Muscle of leg (tissue), 11 donors: Measurements from ENCODE around the gene CTTNBP2NL. TPM values are rescaled to one million over a fixed set of nuclear protein-coding genes. Genes with fewer than 3 reads are reported as not detected.

ENCODE experiments used
- DNase-seq: peaks from one replicate; pipeline ENCODE4 v3.0.0; 2013
- H3K27ac ChIP-seq: one replicate; pipeline ENCODE4 v1.5.1; 2013; ENCODE audit warnings: mild to moderate bottlenecking, low read length, control low read depth
- H3K27me3 ChIP-seq: one replicate; pipeline ENCODE4 v1.6.1; 2013; ENCODE audit warnings: low read length; ENCODE audit not compliant: control insufficient read depth, insufficient read depth
- H3K36me3 ChIP-seq: one replicate; pipeline ENCODE4 v1.6.1; 2013; ENCODE audit warnings: low read length; ENCODE audit not compliant: control insufficient read depth, insufficient read depth
- H3K4me1 ChIP-seq: one replicate; pipeline ENCODE4 v1.6.1; 2013; ENCODE audit warnings: low read length; ENCODE audit not compliant: control insufficient read depth, insufficient read depth
- H3K4me3 ChIP-seq: one replicate; pipeline ENCODE4 v1.5.1; 2013; ENCODE audit warnings: low read length, control low read depth
- H3K9me3 ChIP-seq: replicated peaks from 2 replicates; pipeline ENCODE4 v1.6.1; 2013; ENCODE audit warnings: low read depth, low read length; ENCODE audit not compliant: control insufficient read depth
- WGBS: methylation state at CpG from one replicate; pipeline ENCODE4 v1.1.5; 2013; ENCODE audit warnings: missing lambda C conversion rate; ENCODE audit not compliant: insufficient coverage; 5-methylcytosine and 5-hydroxymethylcytosine counted together
- polyA plus RNA-seq, 8 donors: library from polyadenylated mRNA; unstranded; fragments of 120-200 nt; gene quantifications; one replicate each; pipeline versions ENCODE4 v1.2.1 to v1.2.3, GENCODE V29; 2013; ENCODE audit warnings: inconsistent platforms in 1 of 8, low replicate concordance in 1 of 8; ENCODE audit not compliant: insufficient read length in 8 of 8, insufficient read depth in 1 of 8
- total RNA-seq: library from RNA; stranded (reverse); fragments of 120-200 nt; gene quantifications from one replicate; pipeline ENCODE4 v1.2.4, GENCODE V29; 2013

Gene CTTNBP2NL
- total and polyA plus RNA-seq, 9 donors: 8.3 to 19.4 (median 15.1) TPM

DNA sequence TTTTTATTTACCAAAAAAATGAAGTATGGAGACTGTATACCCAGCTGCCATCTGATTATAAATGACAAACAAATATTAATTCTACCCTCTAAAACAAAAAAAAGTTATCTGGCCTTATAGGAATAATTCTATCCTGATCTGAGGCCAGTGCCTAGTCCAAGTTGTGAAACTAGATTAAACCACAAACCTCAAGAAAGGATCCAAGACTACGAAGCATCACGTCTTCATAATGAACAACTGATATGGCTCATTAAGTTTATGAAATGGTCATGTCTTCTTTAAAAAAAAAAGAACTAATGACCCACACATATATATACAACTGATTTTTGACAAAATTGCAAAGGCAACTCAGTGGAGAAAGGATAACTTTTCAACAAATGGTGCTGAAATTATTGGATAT lies 32.4 kb upstream of the CTTNBP2NL start:
- H3K27ac ChIP-seq: no peak overlapping the region
- WGBS: no CpG with 5 or more reads among the region's 2 CpGs

DNA sequence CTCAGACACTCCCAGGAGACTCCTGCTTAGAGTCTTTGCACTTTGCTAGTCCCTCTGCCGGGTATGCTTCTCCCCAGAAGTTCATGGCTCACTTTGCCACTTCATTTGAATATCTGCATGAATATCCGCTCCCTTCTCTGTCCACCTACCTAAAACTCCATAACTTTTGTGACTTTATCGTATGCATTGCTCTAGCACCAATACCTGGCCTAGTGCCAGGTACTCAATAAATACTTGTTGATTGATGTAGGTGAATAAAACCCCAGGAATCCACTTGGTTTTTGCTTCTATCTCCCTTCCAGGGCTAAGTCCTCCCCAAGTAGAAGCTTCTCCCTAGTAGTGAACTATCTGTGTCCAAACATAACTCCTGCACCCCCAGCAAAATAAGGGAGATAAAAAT lies 27.8 kb upstream of the CTTNBP2NL start:
- Histone ChIP-seq H3K27me3 (peaks cover 10% of the 10 kb centered on the region), H3K9me3 (no peaks in the 10 kb centered on the region), H3K4me3 (no peak overlapping the region), H3K36me3 (no peaks in the 10 kb centered on the region), H3K4me1 (peaks cover 2% of the 10 kb centered on the region), H3K27ac (no peak overlapping the region)
- no peak for DNase-seq
- WGBS: 71% methylated on average over 1 of the region's 3 CpGs

More for the DNA sequence above, 32.4 kb upstream of the CTTNBP2NL start:
- Histone ChIP-seq H3K36me3 (no peaks in the 10 kb centered on the region), H3K4me3 (no peak overlapping the region), H3K4me1 (peaks cover 9% of the 10 kb centered on the region), H3K27me3 (peaks cover 6% of the 10 kb centered on the region), H3K9me3 (no peaks in the 10 kb centered on the region)
- no peak for DNase-seq

DNA sequence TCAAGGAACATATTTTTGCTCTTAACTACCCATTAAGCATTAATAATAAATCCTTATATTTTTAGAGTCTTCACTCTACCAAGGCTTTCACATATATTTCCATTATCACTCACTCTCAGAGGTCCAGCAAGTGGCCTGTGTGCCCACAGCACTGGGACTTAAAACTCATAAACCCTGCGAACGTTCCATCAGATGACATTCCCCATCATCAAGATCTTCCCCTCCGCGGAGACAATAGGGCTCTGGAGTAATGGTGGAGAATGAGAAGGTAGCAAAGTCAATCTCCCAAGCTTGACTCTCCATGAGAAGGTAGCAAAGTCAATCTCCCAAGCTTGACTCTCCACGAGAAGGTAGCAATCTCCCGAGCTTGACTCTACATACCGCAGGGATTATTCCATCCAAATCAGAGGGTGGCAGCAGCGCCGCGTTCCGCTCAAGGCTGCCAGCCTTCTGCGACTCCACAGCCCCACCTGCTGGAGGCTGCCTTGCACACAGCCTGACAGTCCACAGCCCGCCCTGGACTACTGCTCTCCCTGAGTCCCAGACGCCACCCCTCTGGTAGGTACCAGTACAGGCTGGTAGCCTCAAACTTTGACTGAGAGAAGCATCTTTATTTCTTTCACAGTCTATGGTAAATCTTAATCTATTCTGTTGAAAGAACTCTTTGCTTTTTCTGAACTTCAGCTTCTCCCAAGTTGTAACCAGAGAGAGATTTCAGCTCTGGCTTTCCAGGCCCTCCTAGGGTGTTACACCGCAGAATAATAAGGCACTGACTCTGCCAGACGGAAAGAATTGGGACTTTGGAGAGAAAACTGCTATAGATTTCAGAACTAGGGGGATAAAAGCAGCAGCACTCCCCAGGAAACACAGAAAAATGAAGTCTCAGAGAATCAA lies 26.4 kb upstream of the CTTNBP2NL start:
- H3K4me1 ChIP-seq: peaks cover 2% of the 10 kb centered on the region
- H3K4me3 ChIP-seq: no peak overlapping the region
- whole genome bisulfite sequencing: 12% methylated on average over 10 of the region's 16 CpGs
- H3K27ac ChIP-seq: no peak overlapping the region
- peaks cover 15% of the 10 kb centered on the region for H3K27me3 ChIP-seq
- no peaks in the 10 kb centered on the region for H3K9me3 ChIP-seq
- no peaks in the 10 kb centered on the region for H3K36me3 ChIP-seq
- peak; percentile 74 for DNase-seq

DNA sequence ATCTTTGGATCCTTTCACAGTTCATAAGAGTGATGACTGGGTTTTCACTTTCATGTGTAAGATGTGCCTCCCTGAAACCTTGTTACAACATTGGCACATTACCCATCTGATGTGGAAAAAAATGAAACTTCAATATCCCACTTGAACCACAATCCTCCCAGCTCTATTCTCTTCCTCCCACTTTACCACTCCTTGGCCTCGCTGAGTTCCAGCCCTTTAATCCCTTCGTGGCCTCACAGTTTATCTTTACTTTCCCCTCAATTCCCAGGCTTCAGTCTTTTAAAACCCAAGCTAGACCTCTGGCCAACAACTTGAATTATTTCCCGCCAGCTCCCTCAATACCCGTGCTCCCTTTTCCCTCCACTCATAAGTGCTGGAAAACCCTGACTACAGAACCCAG lies 25.0 kb upstream of the CTTNBP2NL start:
- DNase-seq: no peak
- Histone ChIP-seq H3K9me3 (no peaks in the 10 kb centered on the region), H3K4me3 (no peak overlapping the region), H3K4me1 (peaks cover 2% of the 10 kb centered on the region), H3K27me3 (peaks cover 17% of the 10 kb centered on the region), H3K36me3 (no peaks in the 10 kb centered on the region), H3K27ac (no peak overlapping the region)
- WGBS: 27% methylated on average over 4 of the region's 4 CpGs

DNA sequence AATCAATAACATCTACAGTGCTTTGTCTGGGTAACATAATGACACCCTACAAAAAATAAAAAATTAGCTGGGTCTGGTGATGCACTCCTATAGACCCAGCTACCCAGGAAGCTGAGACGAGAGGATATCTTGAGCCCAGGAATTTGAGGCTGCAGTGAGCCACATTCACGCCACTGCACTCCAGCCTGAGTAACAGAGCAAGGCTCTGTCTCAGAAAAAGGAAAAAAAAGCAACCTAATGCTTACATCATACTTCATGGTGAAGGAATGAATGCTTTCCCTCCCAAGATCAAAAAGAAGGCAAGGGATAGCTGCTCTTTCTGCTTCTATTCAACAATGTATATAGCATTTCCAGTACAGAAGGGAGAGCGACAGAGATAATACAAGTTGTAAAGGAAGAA lies 24.2 kb upstream of the CTTNBP2NL start:
- Histone ChIP-seq H3K4me1 (peaks cover 2% of the 10 kb centered on the region), H3K36me3 (no peaks in the 10 kb centered on the region), H3K27me3 (peaks cover 17% of the 10 kb centered on the region), H3K27ac (no peak overlapping the region), H3K9me3 (no peaks in the 10 kb centered on the region), H3K4me3 (no peak overlapping the region)
- DNase-seq: no peak
- 40% methylated on average over 1 of the region's 3 CpGs for WGBS

DNA sequence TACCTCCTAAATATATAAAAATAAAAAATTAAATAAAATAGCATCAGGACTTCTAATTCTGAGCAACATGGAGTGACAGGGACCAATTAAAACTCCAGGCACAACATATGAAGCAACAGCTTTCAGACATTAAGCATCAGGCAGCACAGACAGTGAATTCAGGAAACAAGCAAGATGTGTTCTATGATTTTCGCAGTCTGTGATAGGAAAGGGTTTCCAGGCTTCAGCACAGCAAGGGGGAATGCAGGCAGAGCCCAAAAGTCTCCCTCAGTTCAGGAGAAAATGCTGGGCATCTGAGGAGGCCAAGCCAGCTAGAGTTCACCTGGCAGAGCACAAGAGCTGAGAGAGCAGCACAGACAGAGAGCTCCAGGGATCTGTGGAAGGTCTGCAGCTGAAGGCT lies 22.2 kb upstream of the CTTNBP2NL start:
- Histone ChIP-seq H3K27ac (no peak overlapping the region), H3K36me3 (no peaks in the 10 kb centered on the region), H3K4me3 (no peak overlapping the region), H3K4me1 (peaks cover 2% of the 10 kb centered on the region), H3K9me3 (no peaks in the 10 kb centered on the region), H3K27me3 (peaks cover 13% of the 10 kb centered on the region)
- WGBS: 62% methylated on average over 1 of the region's 1 CpG
- DNase-seq: no peak

DNA sequence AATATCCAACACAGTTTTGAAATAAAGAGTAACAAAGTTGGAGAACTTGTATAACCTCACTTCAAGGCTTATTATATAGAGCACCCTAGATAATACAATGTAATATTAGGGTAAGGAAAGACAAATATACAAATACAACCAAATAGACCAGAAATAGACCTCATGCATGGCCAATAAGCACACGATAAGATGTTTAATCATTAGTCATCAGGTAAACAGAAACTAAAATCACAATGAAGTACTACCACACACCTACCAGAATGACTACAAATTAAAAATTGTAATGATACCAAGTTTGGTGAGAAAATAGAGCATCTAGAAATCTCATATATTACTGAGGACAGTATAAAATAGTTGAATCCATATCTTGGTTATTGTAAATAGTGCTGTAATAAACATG lies 20.3 kb upstream of the CTTNBP2NL start:
- H3K36me3 ChIP-seq: no peaks in the 10 kb centered on the region
- H3K9me3 ChIP-seq: no peaks in the 10 kb centered on the region
- no CpG with 5 or more reads among the region's 1 CpG for WGBS
- H3K4me3 ChIP-seq: no peak overlapping the region
- peaks cover 6% of the 10 kb centered on the region for H3K27me3 ChIP-seq
- no peak for DNase-seq
- H3K4me1 ChIP-seq: no peaks in the 10 kb centered on the region
- no peak overlapping the region for H3K27ac ChIP-seq

DNA sequence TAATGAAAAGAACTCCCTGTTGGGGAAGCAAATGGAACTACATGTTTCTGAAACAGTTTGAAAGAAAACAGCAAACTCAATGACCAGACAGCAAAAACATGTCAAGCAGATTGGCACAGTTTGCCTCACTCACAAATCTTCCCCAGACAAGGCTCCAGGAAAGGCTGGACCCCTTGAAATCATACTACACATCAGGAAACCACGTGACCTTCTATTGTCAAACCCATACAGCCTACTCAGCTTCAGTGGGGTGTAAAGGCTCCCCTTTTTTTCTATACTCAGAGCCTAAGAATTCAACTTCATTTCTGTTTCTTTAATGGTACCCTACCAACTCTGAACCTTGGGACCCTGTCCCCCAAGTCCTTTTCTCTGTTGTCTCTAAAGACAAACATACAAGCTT lies 15.7 kb upstream of the CTTNBP2NL start:
- DNase-seq: no peak
- Histone ChIP-seq H3K4me1 (no peaks in the 10 kb centered on the region), H3K4me3 (no peak overlapping the region), H3K9me3 (no peaks in the 10 kb centered on the region), H3K27me3 (no peaks in the 10 kb centered on the region), H3K27ac (no peak overlapping the region), H3K36me3 (no peaks in the 10 kb centered on the region)
- WGBS: 67% methylated on average over 1 of the region's 1 CpG

DNA sequence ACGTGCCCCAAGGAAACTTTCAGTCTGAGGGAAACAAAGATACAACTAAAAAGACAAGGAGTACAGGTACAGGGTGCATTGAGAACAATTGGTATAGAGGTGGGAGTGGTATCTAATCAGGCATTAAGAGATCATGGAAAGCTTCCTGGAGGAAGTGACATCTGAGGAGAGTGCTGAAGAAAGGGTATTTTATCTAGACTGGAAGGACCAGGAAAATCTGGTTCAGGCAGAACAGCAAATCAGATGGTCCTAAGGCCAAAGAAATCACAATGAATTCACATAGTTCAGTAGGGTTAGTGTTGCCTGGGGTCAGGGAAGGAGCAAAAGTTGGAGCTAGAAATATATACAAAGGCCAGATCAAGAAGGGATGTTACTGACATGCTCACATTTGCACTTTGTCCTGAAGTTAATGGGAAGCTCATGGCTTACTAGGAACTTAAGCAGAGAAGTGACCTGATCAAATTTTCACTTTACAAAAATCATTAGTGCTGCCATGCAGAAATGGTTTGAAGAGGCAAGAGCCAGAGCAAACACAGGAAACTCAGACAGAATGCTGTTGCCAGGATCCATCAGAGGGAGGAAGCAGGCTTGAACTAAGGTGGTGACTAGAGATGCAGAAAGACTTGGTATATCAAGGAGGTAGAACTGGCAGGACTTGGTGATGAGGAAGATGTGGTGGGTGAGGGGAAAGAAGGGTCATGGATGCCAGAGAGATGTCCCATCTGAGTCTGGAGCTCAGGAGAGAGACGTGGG lies 14.5 kb upstream of the CTTNBP2NL start:
- H3K4me3 ChIP-seq: no peak overlapping the region

DNA sequence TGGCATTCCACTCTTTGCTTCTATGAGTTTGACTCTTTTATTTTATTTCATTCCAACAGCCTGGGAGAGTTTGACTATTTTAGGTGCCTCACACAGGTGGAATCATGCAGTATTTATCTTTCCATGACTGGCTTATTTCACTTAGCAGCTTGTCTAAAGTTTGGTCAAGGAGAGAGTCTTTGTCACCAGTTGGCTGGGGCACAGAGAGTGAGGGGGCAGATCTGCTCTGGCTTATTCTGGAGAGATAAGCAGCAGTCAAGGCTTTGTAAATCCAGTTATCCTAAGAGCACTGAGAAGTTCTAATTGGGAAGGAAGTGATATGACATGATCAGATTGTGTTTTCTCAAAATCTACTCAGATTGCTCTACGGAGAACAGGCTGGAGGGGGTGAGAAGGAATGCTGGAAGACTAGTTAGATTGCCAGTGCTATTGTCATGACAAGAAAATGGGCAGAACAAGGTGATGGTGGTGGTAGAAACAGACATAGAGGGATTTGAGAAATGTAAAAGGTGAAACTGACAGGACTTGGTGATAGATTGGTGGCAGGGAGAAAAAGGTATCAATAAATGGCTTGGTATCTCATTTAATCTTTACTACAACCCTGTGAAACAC lies 12.1 kb upstream of the CTTNBP2NL start:
- Histone ChIP-seq H3K27me3 (no peaks in the 10 kb centered on the region), H3K36me3 (no peaks in the 10 kb centered on the region), H3K4me1 (no peaks in the 10 kb centered on the region), H3K4me3 (no peak overlapping the region), H3K9me3 (no peaks in the 10 kb centered on the region), H3K27ac (no peak overlapping the region)
- DNase-seq: no peak
- WGBS: 83% methylated on average over 1 of the region's 1 CpG

More for the DNA sequence above, 14.5 kb upstream of the CTTNBP2NL start:
- Histone ChIP-seq H3K4me1 (no peaks in the 10 kb centered on the region), H3K27me3 (no peaks in the 10 kb centered on the region), H3K27ac (no peak overlapping the region), H3K36me3 (no peaks in the 10 kb centered on the region), H3K9me3 (no peaks in the 10 kb centered on the region)
- WGBS: 62% methylated on average over 1 of the region's 2 CpGs
- DNase-seq: no peak
